Mesendoderm (in vitro differentiated cells): ENCODE data around the gene EDEM3.

Experiments used
- DNase-seq: peaks from one replicate; pipeline ENCODE4 v3.0.0; 2013
- H2AK5ac ChIP-seq: 2 replicates; pipeline ENCODE4 v1.6.1; 2013; ENCODE audit warnings: low read length, inconsistent platforms
- H2BK120ac ChIP-seq: 2 replicates; pipeline ENCODE4 v1.6.1; 2013; ENCODE audit warnings: low read depth, mild to moderate bottlenecking, low read length, moderate library complexity, mixed read lengths
- H2BK15ac ChIP-seq: replicated peaks from 2 replicates; pipeline ENCODE4 v1.6.1; 2013; ENCODE audit warnings: low read depth, mild to moderate bottlenecking, moderate library complexity
- H2BK5ac ChIP-seq: 2 replicates; pipeline ENCODE4 v1.6.1; 2013; ENCODE audit warnings: low read length, inconsistent platforms
- H3K18ac ChIP-seq: 2 replicates; pipeline ENCODE4 v1.6.1; 2013; ENCODE audit warnings: mild to moderate bottlenecking, low read length, mixed read lengths
- H3K23ac ChIP-seq: one replicate; pipeline ENCODE4 v1.6.1; 2013; ENCODE audit warnings: low read length
- H3K27ac ChIP-seq: 2 replicates; pipeline ENCODE4 v1.5.1; 2013; ENCODE audit warnings: low read depth, mild to moderate bottlenecking, inconsistent platforms, low read length, moderate library complexity
- H3K27me3 ChIP-seq: 2 replicates; pipeline ENCODE4 v1.6.1; 2013; ENCODE audit warnings: low read length, control low read depth, mild to moderate bottlenecking, inconsistent platforms; ENCODE audit not compliant: insufficient read depth, poor library complexity
- H3K36me3 ChIP-seq: 2 replicates; pipeline ENCODE4 v1.6.1; 2013; ENCODE audit warnings: low read length, inconsistent platforms; ENCODE audit not compliant: control insufficient read depth, insufficient read depth
- H3K4ac ChIP-seq: one replicate; pipeline ENCODE4 v1.6.1; 2013; ENCODE audit warnings: low read depth, mild to moderate bottlenecking, low read length, moderate library complexity
- H3K4me1 ChIP-seq: 2 replicates; pipeline ENCODE4 v1.6.1; 2013; ENCODE audit warnings: low read depth, low read length, inconsistent platforms; ENCODE audit not compliant: control insufficient read depth
- H3K4me2 ChIP-seq: 2 replicates; pipeline ENCODE4 v1.6.1; 2013; ENCODE audit warnings: low read length
- H3K4me3 ChIP-seq: 2 replicates; pipeline ENCODE4 v1.5.1; 2013; ENCODE audit warnings: mild to moderate bottlenecking, low read length
- H3K56ac ChIP-seq: one replicate; pipeline ENCODE4 v1.6.1; 2013; ENCODE audit warnings: low read length
- H3K79me1 ChIP-seq: 2 replicates; pipeline ENCODE4 v1.6.1; 2013; ENCODE audit warnings: low read length, inconsistent platforms
- H3K79me2 ChIP-seq: 2 replicates; pipeline ENCODE4 v1.6.1; 2013; ENCODE audit warnings: mild to moderate bottlenecking, low read length; ENCODE audit not compliant: control insufficient read depth, insufficient read depth
- H3K9ac ChIP-seq: 2 replicates; pipeline ENCODE4 v1.6.1; 2013; ENCODE audit warnings: low read length, inconsistent platforms
- H4K5ac ChIP-seq: one replicate; pipeline ENCODE4 v1.6.1; 2013; ENCODE audit warnings: low read length
- H4K8ac ChIP-seq: one replicate; pipeline ENCODE4 v1.6.1; 2013; ENCODE audit warnings: low read depth, mild to moderate bottlenecking, control low read depth, low read length, moderate library complexity
- WGBS: extraction: QIAGEN DNeasy Blood & Tissue Kit; methylation state at CpG from one replicate; pipeline ENCODE4 v1.1.7; 2013; ENCODE audit warnings: low lambda C conversion rate, missing lambda C conversion rate; ENCODE audit not compliant: insufficient coverage; ENCODE audit errors: extremely low coverage; 5-methylcytosine and 5-hydroxymethylcytosine counted together

EDEM3 gene

GRCh38 chr1:184664042-184664660 lies 90.5 kb downstream of the EDEM3 start:
- H2BK120ac ChIP-seq: no peak overlapping the region
- DNase-seq: peak; percentile 83
- H3K79me1 ChIP-seq: no peaks in the 10 kb centered on the region
- H3K18ac ChIP-seq: no peak overlapping the region
- H3K27ac ChIP-seq: no peak overlapping the region
- H2BK15ac ChIP-seq: no peak overlapping the region
- no peaks in the 10 kb centered on the region for H3K36me3 ChIP-seq
- H3K4ac ChIP-seq: no peak overlapping the region
- peak overlapping the region; percentile 77 for H3K56ac ChIP-seq
- no peaks in the 10 kb centered on the region for H3K79me2 ChIP-seq
- no peak overlapping the region for H4K8ac ChIP-seq
- no peak overlapping the region for H3K4me3 ChIP-seq
- peaks cover 10% of the 10 kb centered on the region for H3K4me1 ChIP-seq
- H3K4me2 ChIP-seq: peak overlapping the region; percentile 51
- no peak overlapping the region for H2AK5ac ChIP-seq
- peak overlapping the region; percentile 36 for H3K9ac ChIP-seq
- H2BK5ac ChIP-seq: no peak overlapping the region
- H3K27me3 ChIP-seq: no peaks in the 10 kb centered on the region
- H3K23ac ChIP-seq: no peak overlapping the region
- no CpG with 5 or more reads among the region's 40 CpGs for WGBS
- H4K5ac ChIP-seq: no peak overlapping the region

GRCh38 chr1:184661801-184662200 lies 92.9 kb downstream of the EDEM3 start:
- peak; percentile 80 for DNase-seq
- H4K5ac ChIP-seq: no peak overlapping the region

GRCh38 chr1:184660462-184661191 lies 94.0 kb downstream of the EDEM3 start:
- Histone ChIP-seq H3K18ac (no peak overlapping the region), H3K27me3 (no peaks in the 10 kb centered on the region), H3K23ac (no peak overlapping the region), H3K79me1 (no peaks in the 10 kb centered on the region), H4K8ac (no peak overlapping the region), H4K5ac (no peak overlapping the region), H3K4me1 (peaks cover 10% of the 10 kb centered on the region), H3K4ac (no peak overlapping the region), H2AK5ac (no peak overlapping the region), H3K36me3 (no peaks in the 10 kb centered on the region), H3K27ac (no peak overlapping the region), H3K56ac (no peak overlapping the region), H3K4me2 (no peak overlapping the region), H2BK5ac (no peak overlapping the region), H3K9ac (no peak overlapping the region), H3K4me3 (no peak overlapping the region), H2BK15ac (no peak overlapping the region), H2BK120ac (no peak overlapping the region), H3K79me2 (no peaks in the 10 kb centered on the region)
- WGBS: no CpG with 5 or more reads among the region's 2 CpGs
- DNase-seq: no peak

More at GRCh38 chr1:184661801-184662200, 92.9 kb downstream of the EDEM3 start:
- no peaks in the 10 kb centered on the region for H3K79me1 ChIP-seq
- H3K27ac ChIP-seq: no peak overlapping the region
- H2BK15ac ChIP-seq: no peak overlapping the region
- no peak overlapping the region for H3K23ac ChIP-seq
- no peak overlapping the region for H3K9ac ChIP-seq
- H3K4ac ChIP-seq: no peak overlapping the region
- no peak overlapping the region for H2AK5ac ChIP-seq
- no CpG with 5 or more reads among the region's 1 CpG for WGBS
- H2BK5ac ChIP-seq: no peak overlapping the region
- H3K36me3 ChIP-seq: no peaks in the 10 kb centered on the region
- no peak overlapping the region for H4K8ac ChIP-seq
- H3K18ac ChIP-seq: no peak overlapping the region
- no peak overlapping the region for H2BK120ac ChIP-seq
- H3K27me3 ChIP-seq: no peaks in the 10 kb centered on the region
- H3K4me3 ChIP-seq: no peak overlapping the region
- H3K4me1 ChIP-seq: peaks cover 10% of the 10 kb centered on the region
- H3K56ac ChIP-seq: no peak overlapping the region
- H3K79me2 ChIP-seq: no peaks in the 10 kb centered on the region
- H3K4me2 ChIP-seq: no peak overlapping the region

- no peak overlapping the region for H3K4me2 ChIP-seq
- DNase-seq: no peak
- H2AK5ac ChIP-seq: no peak overlapping the region
- peaks cover 10% of the 10 kb centered on the region for H3K4me1 ChIP-seq
- H3K18ac ChIP-seq: no peak overlapping the region
- no peak overlapping the region for H3K4me3 ChIP-seq
- no peak overlapping the region for H3K23ac ChIP-seq
- no peak overlapping the region for H4K8ac ChIP-seq
- no peak overlapping the region for H3K9ac ChIP-seq
- no peaks in the 10 kb centered on the region for H3K79me2 ChIP-seq
- no peak overlapping the region for H2BK120ac ChIP-seq
- no peak overlapping the region for H3K27ac ChIP-seq
- H4K5ac ChIP-seq: no peak overlapping the region
- no peaks in the 10 kb centered on the region for H3K79me1 ChIP-seq
- no peak overlapping the region for H2BK5ac ChIP-seq
- no peak overlapping the region for H3K4ac ChIP-seq
- no peaks in the 10 kb centered on the region for H3K36me3 ChIP-seq
- no peak overlapping the region for H3K56ac ChIP-seq
- H2BK15ac ChIP-seq: no peak overlapping the region
- H3K27me3 ChIP-seq: no peaks in the 10 kb centered on the region
- no CpG with 5 or more reads among the region's 2 CpGs for WGBS
Observed at GRCh38 chr1:184658055-184658454, 96.6 kb downstream of the EDEM3 start.

- Histone ChIP-seq H3K27me3 (no peaks in the 10 kb centered on the region), H3K4ac (no peak overlapping the region), H2BK15ac (no peak overlapping the region), H4K8ac (no peak overlapping the region), H2BK5ac (no peak overlapping the region), H3K4me1 (peaks cover 3% of the 10 kb centered on the region), H3K4me3 (no peak overlapping the region), H3K27ac (no peak overlapping the region), H3K36me3 (no peaks in the 10 kb centered on the region), H4K5ac (no peak overlapping the region), H3K56ac (no peak overlapping the region), H3K4me2 (no peak overlapping the region), H3K9ac (no peak overlapping the region), H2AK5ac (no peak overlapping the region), H2BK120ac (no peak overlapping the region), H3K23ac (no peak overlapping the region), H3K79me2 (no peaks in the 10 kb centered on the region), H3K18ac (no peak overlapping the region), H3K79me1 (no peaks in the 10 kb centered on the region)
- no CpG with 5 or more reads among the region's 2 CpGs for WGBS
- DNase-seq: no peak
Observed at GRCh38 chr1:184656221-184656620, 98.4 kb downstream of the EDEM3 start.
